NOMO-1 treated with dmso at 0.1 percent for 144 hours (cell line): ENCODE results near the gene MAN1C1.

ENCODE experiments used
- DNase-seq: peaks from one replicate; lab custom pipeline; 2025; ENCODE audit not compliant: unreplicated experiment; lab: John Stamatoyannopoulos, UW

MAN1C1 gene

DNA sequence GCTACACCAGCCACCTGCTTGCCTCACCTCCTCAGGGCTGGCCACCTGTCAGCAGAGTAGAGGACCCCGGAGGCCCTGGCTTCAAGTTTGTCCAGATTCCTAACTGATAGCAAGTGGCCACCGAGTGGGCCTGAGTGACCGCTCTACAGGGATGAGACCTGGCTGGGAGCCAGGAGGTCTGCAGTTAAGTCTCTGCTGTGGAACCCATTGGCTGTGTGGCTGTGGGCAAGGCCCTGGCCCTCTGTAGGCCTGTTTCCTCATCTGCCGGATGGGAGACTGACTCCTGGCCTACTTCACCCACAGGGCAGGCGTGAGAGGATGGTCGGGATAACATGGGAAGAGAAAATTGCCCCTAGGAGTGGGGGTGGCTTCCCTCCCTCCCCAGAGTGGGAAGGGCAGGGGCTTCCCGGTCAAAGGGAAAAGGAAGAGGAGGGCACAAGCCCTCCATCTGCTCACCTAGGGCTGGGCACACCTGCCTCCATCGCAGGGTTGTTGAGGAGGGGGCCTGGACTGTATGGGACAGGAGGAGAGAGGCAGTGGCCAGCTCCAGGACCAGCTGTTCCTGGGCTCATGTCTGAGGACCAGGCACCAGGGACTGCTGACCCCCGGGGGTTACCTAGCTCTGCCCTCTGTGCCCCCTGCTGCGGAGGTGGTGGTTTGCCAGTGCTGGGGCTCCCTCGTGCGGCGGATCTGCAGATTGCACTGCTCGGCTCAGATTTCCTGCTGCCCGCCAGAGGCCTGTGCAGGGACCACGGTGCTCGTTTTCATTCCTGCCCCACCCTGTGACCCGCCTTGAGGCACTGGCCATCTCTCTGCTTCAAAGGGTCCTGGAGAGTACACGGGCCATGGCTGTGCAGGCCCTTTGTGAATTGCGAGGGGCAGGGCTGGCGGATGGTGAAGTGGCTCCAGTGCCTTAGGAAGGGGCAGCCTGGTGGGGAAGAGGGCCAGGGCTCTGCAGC lies 194.0 kb downstream of the MAN1C1 start:
- DNase-seq, result peak; percentile 33

DNA sequence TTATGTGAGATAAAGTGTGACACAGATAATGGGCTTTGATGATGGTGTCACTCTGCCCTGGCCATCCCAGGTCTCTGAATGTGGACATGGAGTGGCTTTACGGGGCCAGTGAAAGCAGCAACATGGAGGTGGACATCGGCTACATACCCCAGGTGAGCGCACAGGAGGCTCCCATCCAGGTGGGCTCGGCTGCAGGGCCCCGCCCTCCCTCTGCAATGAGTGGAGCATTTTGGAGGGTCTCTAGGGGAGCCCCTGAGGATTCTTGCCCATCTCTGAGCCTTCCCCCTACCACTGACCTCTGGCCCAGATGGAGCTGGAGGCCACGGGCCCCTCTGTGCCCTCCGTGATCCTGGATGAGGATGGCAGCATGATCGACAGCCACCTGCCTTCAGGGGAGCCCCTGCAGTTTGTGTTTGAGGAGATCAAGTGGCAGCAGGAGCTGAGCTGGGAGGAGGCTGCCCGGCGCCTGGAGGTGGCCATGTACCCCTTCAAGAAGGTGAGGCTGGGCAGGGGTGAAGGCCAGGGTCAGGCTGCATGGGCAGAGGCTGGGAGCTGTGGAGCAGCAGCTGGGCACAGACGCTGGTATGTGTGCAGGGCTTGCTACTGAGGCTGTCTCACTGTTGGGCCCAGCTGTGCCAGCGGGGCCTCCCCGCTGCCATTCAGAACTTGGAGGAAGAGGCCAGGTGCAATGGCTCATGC lies 194.9 kb downstream of the MAN1C1 start:
- DNase-seq, result no peak

DNA sequence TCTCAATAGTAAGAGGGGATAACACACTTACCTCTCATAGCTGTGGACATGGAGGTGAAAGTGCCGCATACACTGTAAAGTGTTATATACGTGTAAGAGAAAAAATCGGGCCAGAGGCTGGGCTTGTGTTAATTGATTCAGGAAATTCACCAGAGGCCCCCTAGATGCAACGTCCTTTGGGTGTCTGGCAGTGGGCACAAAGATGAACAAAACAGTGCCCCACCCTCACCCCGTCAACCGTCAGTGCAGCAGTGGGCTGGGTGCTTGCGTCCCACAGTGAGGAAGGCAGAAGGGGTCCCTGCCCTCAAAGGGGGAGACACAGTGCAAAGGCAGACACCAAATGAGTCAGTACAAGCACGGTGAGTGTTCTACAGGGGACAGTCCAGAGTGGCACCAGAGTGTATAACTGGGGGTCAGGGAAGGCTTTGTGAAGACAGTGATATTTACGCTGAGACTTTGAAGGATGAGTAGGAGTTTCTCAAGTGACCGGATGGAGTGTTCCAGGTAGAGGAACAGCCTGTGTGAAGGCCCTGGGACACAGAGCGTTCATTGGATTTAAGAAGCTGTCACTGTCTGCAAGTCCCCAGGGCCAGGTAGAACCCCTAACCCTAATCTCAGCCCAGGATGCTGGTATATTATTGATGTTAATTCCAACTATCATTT lies 196.6 kb downstream of the MAN1C1 start:
- DNase-seq, result no peak

DNA sequence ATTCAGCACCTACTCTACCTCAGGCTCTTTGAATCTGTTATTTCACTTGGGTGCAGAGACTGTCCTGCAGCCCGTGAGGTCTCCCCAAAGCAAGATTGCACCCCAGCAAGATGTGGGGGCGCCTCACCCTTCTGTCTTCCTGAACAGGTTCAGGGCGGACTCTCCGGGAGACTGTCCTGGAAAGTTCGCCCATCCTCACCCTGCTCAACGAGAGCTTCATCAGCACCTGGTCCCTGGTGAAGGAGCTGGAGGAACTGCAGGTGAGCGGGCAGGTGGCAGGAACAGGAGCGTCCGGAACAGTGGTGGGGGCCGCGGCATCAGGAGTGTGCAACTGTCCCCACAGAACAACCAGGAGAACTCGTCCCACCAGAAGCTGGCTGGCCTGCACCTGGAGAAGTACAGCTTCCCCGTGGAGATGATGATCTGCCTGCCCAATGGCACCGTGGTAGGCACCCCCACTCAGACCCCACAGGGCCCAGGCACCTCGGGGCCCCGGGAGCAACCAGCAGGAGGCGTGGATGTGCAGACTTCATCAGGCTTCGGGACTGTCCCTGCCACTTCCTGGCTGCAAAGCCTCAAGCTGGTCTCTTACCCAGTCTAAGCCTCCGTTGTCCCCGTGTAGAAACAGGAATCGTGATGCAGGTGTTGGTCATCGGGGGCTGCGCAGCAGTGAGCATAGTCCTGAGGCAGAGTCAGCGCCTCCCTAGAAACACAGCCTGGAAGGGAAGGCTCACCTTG lies 197.3 kb downstream of the MAN1C1 start:
- no peak for DNase-seq

DNA sequence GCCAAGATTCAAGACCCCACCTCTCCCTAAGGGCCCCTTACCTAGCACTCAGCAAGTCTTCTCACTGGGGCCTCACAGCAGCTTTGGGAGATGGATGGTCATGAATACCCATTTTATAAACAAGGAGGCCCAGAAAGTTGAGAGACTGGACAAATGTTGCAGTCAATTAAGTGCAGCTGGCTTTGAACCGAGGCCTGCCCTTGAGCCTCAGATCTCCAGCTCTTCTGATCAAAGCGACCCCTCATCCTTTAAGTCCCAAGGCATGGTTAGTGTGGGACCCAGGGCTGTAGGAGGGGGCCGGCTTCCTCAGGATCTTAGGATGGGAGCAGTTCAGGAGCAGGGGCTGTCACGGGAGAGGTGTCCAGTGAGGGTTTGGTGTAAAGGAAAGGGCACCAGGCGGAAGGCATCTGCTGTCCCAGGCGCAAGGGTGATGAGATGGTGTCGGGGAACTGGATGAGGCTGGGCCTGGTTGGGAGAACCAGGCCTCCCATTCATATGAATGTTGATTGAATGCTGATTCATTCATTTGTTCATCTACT lies 198.0 kb downstream of the MAN1C1 start:
- no peak for DNase-seq

DNA sequence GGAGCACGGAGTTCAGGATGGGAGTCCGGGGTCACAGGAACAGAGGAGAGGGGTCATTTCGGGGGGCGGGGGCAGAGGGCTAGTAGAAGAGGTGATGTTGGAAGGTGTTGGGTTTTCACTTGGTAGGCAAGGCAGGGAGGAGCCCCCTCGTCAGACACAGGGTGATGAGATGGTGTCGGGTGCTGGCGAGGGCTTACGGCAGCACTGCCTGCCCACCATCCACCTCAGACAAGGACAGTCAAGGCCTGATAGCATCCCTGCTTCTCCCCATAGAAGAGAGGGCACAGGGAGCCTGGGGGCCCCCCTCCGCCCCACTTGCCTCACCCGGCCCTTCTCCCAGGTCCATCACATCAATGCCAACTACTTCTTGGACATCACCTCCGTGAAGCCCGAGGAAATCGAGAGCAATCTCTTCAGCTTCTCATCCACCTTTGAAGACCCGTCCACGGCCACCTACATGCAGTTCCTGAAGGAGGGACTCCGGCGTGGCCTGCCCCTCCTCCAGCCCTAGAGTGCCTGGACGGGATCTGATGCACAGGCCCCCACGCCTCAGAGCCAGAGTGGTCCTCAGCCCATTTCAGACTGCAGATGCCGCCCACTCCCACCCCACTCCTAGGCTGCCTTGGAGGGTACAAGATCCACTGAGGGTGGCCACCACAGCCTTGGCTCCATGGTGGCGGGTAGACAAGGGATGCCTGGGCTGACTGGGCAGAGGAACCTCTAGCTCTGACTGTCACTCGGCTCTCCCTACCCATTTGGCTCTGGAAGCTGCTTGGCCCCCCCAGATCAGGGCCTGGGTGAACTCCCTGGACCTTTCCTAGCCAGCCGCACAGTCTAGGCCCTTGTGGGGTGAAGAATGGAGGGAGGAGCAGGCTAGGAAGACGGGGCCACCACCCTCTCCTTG lies 198.9 kb downstream of the MAN1C1 start:
- no peak for DNase-seq

DNA sequence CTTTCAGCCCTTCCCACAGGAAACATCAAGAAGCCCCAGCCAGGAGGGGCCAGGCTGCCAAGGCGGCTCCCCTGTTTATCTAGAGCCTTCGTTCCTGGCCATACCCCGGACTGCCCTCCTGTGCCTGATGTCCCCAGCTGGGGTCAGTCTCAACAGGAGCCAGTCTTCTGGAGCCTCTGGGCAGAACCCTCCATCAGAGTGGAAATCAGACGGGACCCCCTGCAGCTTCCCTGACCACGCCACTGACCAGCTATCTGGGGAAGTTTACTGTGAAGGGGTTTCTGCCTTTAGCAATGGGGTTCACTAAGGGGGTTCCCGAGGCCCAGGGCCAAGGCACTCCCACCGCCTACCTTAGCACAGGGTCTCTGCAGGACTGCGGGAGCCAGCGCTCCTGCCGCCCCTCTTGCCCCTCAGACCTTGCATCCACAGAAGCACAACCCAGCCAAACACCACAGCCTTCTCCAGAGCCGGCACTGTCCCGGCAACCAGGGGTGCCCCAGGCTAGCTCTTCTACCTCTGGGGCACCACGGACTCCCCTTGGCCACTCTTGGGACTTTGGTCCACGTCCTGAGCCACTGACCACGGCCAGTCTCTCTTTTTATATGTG lies 199.6 kb downstream of the MAN1C1 start:
- no peak for DNase-seq

DNA sequence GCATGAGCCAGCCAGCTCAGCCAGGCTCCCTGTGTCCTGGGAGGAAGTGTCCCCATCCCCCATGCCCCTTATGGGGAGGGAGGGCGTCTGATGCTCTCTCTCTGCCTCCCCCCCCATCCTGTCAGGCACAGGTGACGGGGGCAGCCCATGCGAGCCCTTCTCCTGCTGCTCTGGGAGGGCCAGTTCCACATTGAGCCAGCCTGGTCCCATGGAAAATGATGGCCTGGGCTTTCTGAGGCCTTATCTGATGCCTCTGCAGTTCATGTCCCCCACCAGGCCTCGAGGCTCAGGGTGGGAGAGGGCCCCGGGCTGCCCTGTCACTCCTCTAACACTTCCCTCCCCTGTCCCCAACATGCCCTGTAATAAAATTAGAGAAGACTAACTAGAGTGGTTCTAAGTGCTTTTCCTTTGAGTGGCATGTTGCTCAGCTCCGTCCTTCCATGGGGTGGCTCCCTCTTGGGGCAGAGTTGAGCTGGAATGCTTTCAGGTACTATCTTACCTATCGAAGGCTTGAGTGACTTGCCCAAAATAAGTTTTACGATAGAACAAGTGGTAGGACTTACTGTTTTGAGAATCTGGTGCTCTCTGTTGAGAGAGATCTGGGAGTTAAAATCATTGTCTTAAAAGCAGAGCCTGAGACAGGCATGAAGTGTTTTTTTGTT lies 201.4 kb downstream of the MAN1C1 start:
- DNase-seq, result no peak

DNA sequence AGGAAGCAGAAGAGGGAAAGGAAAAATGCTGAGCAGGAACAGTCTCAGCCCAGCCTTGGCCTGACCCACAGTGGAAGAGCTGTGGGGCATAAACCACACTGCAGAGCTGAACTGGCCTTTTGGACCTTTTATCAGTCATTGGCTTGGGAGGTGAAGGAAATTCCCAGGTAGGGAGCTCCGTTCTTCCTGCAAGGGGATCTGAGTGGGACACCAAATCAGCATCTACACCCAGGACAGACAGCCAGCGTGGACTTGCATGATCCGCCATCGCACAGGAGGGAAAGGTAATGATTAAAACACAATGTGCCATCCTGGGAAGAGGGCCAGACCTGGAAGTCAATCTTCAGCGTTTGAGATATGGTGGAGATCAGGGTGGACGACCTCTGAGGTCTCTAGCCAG lies 202.0 kb downstream of the MAN1C1 start:
- DNase-seq, result no peak

DNA sequence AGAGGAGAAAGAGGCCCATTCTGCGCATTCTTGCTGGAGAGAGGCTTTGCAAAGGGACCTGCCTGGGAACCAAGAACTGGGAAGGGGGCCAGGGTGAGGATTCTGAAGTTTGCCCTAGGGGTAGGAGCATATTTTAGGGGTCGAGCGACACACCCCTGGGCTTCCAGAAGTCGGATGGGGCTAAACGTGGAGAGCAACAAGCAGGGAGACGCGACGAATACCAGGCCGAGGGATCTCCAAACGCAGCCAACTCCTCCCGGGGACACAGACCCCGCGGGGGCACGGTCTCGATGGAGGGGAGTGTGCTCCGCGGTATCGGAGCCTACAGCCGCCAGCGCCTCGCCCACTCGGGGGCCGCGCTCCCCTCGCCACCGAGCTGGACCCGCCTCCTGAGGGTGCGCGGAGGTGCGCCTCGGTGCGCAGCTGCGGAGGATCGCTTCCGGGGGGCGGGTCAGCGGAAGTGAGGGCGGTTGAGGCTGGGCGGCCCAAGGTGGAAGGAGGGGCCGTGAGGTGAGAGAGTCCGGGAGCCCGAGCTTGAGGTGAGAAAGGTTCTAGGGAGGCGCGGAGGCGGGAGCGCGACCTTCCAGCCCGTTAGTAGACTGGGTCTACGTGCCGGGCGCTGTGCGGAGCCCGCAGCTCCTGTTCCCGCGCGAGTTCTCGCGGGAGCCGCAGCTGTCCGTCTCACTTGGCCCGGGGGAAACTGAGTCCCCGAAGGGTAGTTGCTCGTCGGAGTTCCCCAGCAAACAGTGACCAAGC lies 203.1 kb downstream of the MAN1C1 start, which contains the start of gene MTFR1L:
Gene MTFR1L, plus strand, starts transcription at position 464 of the 756 bp plus-strand sequence. CDS start 3,151 bp downstream, outside the sequence.
- DNase-seq, result peak; percentile 68

DNA sequence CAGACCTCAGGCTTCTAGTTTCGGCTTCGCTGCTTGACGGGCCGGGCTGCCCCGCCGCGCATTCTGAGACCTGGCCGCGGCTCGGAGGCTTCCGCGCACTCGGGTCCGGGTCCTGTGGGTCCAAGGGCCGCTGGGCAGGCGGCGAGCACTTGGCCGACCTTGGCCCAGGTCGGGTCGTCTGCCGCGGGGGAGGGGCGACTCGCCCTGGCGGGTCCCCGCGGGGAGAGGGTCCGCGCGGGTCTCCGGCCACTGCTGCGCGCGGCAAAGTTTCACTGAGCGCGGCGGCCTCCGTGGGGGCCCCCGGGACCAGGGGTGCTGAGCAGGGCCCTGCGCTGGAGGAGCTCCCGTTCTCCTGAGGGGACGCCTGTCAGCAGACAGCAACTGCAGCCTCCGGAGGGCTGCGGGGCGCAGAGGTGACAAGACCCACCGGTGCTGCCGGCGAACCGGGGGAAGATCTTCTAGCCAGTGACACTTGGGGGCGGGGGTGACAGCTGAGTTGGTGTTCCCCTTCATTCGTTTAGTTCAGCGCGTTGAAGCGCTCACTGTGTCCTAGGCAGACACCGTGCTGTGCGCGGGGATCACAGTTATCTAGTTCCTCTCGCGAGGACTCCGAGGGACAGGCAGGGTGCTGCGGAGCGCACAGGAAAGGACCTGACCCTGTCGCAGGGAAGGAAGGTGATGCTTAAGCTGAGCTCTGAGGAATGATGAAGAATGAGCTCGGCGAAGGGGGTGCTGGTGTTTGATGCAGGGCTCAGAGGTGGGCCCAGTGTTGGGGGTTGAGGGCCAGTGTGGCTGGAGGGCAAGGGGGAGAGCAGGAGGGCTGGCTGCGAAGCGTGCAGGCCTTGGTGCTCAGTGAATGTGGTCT lies 203.9 kb downstream of the MAN1C1 start:
- peak; percentile 62 for DNase-seq

DNA sequence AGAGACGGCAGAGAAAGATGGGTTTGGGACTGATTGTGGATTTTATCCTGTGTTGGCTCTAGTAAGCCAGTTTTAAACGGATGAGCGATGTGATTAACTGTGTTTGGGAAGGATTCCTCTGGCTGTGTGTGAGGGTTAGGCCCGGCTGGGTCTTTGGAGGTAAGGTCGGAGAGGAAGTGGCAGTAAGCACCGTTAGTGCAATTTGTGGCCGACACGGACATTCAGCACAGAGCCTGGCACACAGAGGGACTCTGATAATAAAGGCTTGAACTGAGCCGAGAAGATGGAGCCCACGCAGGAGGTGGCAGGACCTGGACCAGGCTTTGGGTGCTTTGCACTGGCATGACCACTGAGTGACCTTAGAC lies 204.5 kb downstream of the MAN1C1 start:
- DNase-seq, result no peak

DNA sequence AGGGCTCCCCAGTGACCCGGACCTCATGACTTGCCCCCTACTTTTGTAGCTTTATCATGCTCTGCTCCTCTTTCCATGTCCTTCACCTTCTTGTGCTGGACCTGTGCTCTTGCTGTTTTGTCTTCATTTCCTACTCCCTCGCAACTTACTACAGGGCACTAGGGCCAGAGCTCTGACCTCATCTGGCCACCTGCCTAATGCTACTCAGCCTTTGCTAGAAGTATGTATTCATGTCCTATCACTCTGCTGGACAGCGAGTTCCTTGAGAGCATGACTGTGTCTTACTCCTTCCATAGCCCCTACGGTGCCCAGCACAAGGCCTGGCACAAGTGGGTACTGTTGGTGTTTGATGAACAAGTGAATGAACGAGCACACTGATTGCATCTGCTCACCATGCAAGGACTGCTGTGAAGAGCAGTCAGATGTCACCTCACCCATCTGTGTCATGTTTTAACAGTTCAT lies 205.1 kb downstream of the MAN1C1 start:
- no peak for DNase-seq

DNA sequence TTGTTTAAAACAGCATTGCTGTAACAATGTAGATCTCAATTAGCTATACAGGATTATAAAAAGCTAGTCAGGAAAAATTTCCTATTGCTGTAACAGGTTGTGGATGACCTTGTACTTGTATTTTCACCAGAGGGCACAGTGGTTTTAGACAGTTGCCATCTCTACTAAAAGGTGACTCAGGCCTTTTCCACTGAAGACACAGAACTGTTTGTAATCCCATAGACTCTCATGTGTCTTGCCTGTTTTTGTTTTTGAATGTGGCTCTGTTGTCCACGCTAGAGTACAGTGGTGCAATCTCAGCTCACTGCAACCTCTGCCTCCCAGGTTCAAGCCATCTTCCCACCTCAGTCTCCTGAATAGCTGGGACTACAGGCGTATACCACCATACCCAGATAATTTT lies 209.0 kb downstream of the MAN1C1 start:
- DNase-seq, result no peak

DNA sequence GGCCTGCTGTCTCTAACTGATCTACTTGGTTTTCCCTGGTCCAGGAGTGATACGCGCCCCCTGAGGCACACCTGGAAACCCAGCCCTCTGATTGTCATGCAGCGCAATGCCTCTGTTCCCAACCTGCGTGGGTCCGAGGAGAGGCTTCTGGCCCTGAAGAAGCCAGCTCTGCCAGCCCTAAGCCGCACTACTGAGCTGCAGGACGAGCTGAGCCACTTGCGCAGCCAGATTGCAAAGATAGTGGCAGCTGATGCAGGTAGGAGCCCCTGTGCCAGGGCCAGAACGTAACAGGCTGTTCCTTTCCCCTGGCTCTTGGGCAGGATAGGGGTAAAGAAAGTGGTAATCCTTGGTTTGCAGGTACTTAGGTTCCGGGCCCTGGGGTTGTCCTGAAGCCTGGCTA lies 210.0 kb downstream of the MAN1C1 start:
- no peak for DNase-seq

DNA sequence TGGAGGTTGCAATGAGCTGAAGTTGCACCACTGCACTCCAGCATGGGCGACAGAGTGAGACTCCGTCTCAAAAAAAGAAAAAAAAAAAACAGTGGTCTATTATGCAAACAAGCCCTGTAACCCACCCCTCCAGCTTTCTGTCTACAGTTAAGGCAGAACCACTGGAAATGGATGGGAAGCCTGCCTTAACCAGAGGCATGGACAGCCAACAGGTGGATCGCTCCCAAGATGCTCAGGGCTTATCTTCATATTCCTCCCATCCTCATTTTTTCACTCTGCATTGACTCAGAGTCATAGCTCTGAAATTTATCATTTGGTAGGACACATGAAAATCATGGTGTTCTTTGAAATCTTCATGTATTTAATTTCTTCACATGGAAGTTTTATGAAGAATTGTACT lies 211.9 kb downstream of the MAN1C1 start:
- no peak for DNase-seq

DNA sequence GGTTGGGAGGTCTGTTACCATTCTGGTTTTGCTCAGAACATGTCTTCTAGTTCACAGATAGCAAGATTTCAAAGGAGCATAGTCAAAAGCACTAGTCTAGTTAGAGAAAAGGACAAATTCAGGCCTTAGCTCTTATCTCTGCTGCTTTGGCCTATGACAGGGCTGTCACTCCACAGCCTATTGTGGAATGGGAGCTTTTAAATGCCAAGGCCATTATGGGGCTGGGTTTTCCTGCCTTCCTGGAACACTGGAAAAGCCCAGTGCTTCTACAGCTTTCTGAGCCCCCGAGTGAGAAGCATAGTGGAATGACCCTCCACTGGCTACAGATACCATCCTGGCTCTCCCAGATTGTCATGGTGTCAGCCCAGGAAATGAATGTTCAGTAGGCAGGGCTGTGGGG lies 212.5 kb downstream of the MAN1C1 start:
- DNase-seq, result no peak
